Nephron (organoid): ENCODE results near the gene TMTC2.

Experiments used
- H3K27ac Mint-ChIP-seq, 3 experiments: 2 replicates each; pipeline ENCODE4 v1.8.0; 2020; ENCODE audit warnings: mixed read lengths in 3 of 3, mild to moderate bottlenecking in 2 of 3, moderate library complexity in 1 of 3
- H3K27me3 Mint-ChIP-seq: 2 replicates; pipeline ENCODE4 v1.8.0; 2021; ENCODE audit warnings: low read depth, mild to moderate bottlenecking, moderate library complexity, mixed read lengths
- H3K36me3 Mint-ChIP-seq: 2 replicates; pipeline ENCODE4 v1.8.0; 2020; ENCODE audit warnings: low read depth, mixed read lengths
- H3K4me1 Mint-ChIP-seq: 2 replicates; pipeline ENCODE4 v1.8.0; 2020; ENCODE audit warnings: mixed read lengths
- H3K4me3 Mint-ChIP-seq, 3 experiments: 2 replicates each; pipeline ENCODE4 v1.8.0; 2020; ENCODE audit warnings: mild to moderate bottlenecking in 3 of 3, mixed read lengths in 3 of 3, moderate library complexity in 2 of 3
- H3K9me3 Mint-ChIP-seq: 2 replicates; pipeline ENCODE4 v1.8.0; 2020; ENCODE audit warnings: mixed read lengths
- TF ChIP-seq, protein P1 (sequence below), 3 experiments: fragments of 200-600 bp; sonication (generic); IDR thresholded peaks; one replicate each; pipeline ENCODE4 v1.5.0; 2021; ENCODE audit warnings: antibody characterized with exemption in 3 of 3; ENCODE audit not compliant: unreplicated experiment in 3 of 3

Gene TMTC2

DNA sequence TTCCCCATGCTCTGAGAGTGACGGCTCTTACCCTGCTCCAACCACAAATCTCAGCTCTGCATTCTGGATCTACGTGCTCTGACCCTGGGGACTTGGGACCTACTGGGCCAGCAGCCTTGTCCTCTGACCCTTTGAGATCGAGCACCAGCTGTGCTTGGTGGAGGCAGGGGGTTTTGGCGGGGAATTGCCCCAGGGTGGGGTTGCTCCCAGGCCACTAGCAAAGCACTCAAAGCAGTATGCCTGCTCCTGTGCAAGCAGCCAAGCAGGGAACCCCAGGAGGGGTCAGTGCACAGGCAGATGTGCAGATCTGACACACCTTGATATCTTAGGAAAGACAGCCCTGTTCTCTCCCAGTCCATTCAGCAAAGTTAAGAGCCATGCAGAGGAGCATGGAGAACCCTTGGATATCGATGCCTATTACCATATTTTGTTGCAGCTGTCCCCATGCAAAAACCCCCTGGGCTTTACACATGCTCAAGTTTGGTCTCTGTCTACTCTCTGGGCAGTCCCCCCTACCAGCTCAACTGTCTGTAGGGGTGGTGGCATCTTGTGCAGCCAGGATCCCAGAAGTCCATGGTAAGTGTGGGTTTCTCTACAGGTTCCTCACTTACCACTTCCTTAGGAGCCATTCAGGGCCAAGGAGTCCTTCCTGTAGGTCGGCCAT, 319.0 kb downstream of the TMTC2 start:
- H3K36me3 Mint-ChIP-seq: peaks cover 94% of the 10 kb centered on the region
- TF ChIP-seq, protein P1, sequence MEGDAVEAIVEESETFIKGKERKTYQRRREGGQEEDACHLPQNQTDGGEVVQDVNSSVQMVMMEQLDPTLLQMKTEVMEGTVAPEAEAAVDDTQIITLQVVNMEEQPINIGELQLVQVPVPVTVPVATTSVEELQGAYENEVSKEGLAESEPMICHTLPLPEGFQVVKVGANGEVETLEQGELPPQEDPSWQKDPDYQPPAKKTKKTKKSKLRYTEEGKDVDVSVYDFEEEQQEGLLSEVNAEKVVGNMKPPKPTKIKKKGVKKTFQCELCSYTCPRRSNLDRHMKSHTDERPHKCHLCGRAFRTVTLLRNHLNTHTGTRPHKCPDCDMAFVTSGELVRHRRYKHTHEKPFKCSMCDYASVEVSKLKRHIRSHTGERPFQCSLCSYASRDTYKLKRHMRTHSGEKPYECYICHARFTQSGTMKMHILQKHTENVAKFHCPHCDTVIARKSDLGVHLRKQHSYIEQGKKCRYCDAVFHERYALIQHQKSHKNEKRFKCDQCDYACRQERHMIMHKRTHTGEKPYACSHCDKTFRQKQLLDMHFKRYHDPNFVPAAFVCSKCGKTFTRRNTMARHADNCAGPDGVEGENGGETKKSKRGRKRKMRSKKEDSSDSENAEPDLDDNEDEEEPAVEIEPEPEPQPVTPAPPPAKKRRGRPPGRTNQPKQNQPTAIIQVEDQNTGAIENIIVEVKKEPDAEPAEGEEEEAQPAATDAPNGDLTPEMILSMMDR (IDR thresholded peaks at IDR 0.05; ENCODE audit: unreplicated experiment in 3 of 3): no peak
- no peak overlapping the region for H3K27ac Mint-ChIP-seq
- peaks cover 55% of the 10 kb centered on the region for H3K9me3 Mint-ChIP-seq
- no peaks in the 10 kb centered on the region for H3K4me1 Mint-ChIP-seq
- no peak overlapping the region for H3K4me3 Mint-ChIP-seq
- H3K27me3 Mint-ChIP-seq: no peaks in the 10 kb centered on the region

DNA sequence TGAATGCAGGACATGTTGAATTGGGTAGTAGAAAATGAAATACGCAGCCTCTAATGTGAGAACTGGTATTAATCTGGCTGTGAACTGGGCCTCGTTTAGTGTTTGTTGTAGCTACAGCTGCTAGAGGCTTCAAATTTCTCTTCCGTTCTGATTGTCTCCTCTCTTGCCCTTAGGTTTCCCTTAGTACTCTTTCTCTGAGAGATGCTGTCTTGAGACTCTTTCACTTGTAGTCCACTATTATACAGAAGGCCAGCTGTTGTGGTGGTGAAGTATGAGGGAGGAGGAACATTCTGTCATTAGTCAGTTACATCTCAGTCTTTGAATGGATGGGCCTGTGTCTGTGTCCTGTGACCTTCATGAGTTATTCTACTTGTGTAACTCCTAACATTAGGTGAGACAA, 322.0 kb downstream of the TMTC2 start:
- H3K4me1 Mint-ChIP-seq: no peaks in the 10 kb centered on the region
- TF ChIP-seq, protein P1 (IDR thresholded peaks at IDR 0.05; ENCODE audit: unreplicated experiment in 3 of 3): no peak

DNA sequence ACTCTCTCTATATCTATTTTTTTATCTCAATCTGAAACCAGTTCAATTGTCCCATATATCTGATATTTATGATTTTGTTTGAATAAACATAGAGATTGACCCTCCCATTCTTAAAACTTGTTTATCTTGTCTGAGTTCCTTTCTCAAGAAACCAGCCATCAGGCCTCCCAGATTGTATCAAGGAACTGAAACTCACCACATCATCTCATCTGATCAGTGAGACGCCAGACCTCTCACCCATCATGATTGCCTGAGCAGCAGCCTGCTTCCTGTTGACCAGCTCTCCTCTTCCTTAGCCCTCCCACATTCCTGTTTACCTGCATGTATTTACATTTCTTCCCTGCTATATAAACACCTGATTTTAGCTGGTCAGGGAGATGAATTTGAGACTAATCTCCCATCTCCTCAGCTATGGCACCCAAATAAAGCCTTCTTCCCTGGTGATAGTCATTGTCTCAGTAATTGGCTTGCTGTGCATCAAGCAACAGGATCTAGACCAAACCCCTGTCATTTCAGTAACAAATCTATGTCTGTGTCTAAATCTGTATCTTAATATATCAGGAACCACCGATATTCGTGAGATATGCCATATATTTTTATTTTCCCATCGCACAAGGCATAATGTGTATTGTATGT, 323.6 kb downstream of the TMTC2 start:
- H3K36me3 Mint-ChIP-seq: peaks cover 73% of the 10 kb centered on the region
- TF ChIP-seq, protein P1 (IDR thresholded peaks at IDR 0.05; ENCODE audit: unreplicated experiment in 3 of 3): no peak
- no peak overlapping the region for H3K4me3 Mint-ChIP-seq
- peaks cover 46% of the 10 kb centered on the region for H3K9me3 Mint-ChIP-seq
- H3K27ac Mint-ChIP-seq: no peak overlapping the region
- peaks cover 3% of the 10 kb centered on the region for H3K4me1 Mint-ChIP-seq
- no peaks in the 10 kb centered on the region for H3K27me3 Mint-ChIP-seq

More for the DNA sequence above, 322.0 kb downstream of the TMTC2 start:
- no peak overlapping the region for H3K4me3 Mint-ChIP-seq
- peaks cover 50% of the 10 kb centered on the region for H3K9me3 Mint-ChIP-seq
- H3K36me3 Mint-ChIP-seq: peaks cover 89% of the 10 kb centered on the region
- H3K27me3 Mint-ChIP-seq: no peaks in the 10 kb centered on the region
- H3K27ac Mint-ChIP-seq: no peak overlapping the region

DNA sequence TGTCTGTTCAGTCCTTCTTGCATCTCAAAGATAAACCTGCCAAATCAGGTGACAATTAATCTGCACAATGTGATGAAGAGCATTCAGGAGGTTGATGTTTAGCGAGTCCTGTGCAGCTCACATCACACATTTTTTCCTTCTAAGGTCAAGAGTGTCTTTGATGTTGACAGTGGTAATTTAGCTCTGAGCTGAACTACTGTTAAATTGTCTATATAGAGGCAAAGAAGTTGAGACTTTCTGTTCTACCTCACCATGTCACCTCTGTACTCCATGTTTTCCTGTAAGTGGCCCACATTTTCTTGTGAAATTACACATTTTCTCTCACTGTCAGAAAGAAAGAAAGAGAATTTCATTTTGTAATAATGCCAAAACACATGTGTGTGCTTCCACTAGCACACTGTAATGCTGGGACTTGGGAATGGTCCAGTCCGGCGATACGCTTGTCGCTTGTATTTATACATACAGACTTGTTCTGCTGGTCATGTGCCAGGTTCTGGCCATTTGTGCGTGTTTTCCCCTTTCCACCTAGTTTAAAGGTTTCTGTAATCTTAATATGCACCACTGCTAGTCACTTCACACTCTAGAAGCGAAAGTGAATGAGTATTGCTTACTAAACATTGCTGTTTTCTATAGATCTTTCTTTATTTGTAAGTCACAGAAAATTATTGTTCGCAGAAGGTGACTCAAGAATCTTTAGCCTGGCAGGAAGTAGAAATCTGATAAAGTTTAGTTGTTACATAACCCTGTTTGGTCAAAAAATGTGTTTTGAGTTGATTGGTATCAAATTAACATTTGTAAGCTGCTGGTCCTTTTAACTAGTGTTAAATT, 328.9 kb downstream of the TMTC2 start:
- peak overlapping the region in 1 of 3 experiments; percentile 63 for H3K4me3 Mint-ChIP-seq
- H3K36me3 Mint-ChIP-seq: peaks cover 35% of the 10 kb centered on the region
- peaks cover 48% of the 10 kb centered on the region for H3K4me1 Mint-ChIP-seq
- no peaks in the 10 kb centered on the region for H3K27me3 Mint-ChIP-seq
- TF ChIP-seq, protein P1 (IDR thresholded peaks at IDR 0.05; ENCODE audit: unreplicated experiment in 3 of 3): no peak
- peak overlapping the region in 2 of 3 experiments; percentile 39 to 81 for H3K27ac Mint-ChIP-seq
- peaks cover 7% of the 10 kb centered on the region for H3K9me3 Mint-ChIP-seq

DNA sequence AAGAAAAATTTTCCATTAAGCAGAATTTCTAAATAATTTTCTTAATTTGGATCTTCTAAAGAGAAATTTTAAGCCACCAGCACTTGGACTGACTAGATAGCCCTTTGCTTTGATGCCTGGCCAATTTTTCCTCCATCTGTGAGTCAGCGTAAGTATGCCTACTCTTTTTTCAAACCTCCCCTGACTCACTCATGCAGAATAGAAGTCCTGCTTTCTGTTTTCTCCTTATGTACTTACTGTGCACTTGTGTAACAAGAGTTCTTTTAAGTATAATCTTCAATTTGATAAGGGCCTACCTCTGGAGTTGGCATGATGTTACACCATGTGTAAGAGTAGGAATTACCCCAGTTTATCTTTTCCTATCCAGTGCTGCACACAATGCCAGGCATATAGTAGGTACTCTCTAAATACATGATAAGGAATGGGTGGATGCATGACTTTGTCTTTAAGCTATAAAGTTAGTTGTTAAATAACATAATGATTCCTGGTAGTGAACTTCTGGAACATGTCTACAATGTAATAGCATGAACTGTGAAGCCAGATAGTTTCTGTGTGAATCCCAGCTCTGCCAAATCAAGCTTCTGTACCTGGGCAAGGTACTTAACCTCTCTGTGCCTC, 329.6 kb downstream of the TMTC2 start:
- TF ChIP-seq, protein P1 (IDR thresholded peaks at IDR 0.05; ENCODE audit: unreplicated experiment in 3 of 3): no peak
- H3K4me1 Mint-ChIP-seq: peaks cover 48% of the 10 kb centered on the region
- H3K36me3 Mint-ChIP-seq: peaks cover 34% of the 10 kb centered on the region
- peak overlapping the region in 2 of 3 experiments; percentile 39 to 45 for H3K27ac Mint-ChIP-seq
- H3K9me3 Mint-ChIP-seq: peaks cover 3% of the 10 kb centered on the region
- H3K27me3 Mint-ChIP-seq: no peaks in the 10 kb centered on the region
- H3K4me3 Mint-ChIP-seq: peak overlapping the region in 1 of 3 experiments; percentile 40
